Measurements from ENCODE around the gene STRIP2. TPM values are rescaled to one million over a fixed set of nuclear protein-coding genes. Genes with fewer than 3 reads are reported as not detected.

STRIP2 gene
- polyA plus RNA-seq, 1 donor from 2014 or later = 7.4 TPM

DNA sequence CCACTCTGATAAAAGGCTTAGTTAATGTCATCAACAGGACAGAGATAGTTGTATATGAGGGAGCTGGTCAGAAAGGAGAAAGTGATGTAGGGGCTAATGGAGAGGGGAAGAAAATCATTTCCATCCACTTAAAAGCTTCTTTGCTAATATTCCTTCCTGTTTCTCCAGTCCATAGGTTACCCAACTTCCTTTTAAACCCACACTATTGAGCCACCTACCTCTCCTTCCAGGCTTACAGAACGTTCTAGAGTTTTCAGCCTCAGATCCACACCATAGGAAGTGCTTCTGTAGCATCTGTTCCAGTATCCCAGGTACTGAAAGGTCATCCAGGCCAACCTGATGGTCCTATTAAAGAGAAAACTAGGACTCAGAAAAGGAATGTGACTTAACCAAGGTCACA, 28.2 kb downstream of the STRIP2 start:
- no peaks in the 10 kb centered on the region for H3K9me2 ChIP-seq (ENCODE audit: insufficient read depth, low read length)
- H3K36me3 ChIP-seq (ENCODE audit: insufficient read depth, low read length) = no peaks in the 10 kb centered on the region
- no peaks in the 10 kb centered on the region for H3K9me3 ChIP-seq (ENCODE audit: low read length)
- no peaks in the 10 kb centered on the region for H3F3A ChIP-seq (ENCODE audit: insufficient read depth, low read length, poor library complexity, severe bottlenecking)
- TF ChIP-seq MXI1 (conservative IDR thresholded peaks at IDR 0.05; ENCODE audit: poor library complexity, severe bottlenecking) = no peak
- no peak for TF ChIP-seq EZH2 (IDR thresholded peaks at IDR 0.05; ENCODE audit: borderline replicate concordance, insufficient read depth, low read length, poor library complexity, severe bottlenecking)
- TF ChIP-seq POLR2AphosphoS5 (IDR thresholded peaks at IDR 0.05) = no peak
- TF ChIP-seq RAD21 (conservative IDR thresholded peaks at IDR 0.05) = no peak
- TF ChIP-seq SMC3 (conservative IDR thresholded peaks at IDR 0.05; ENCODE audit: poor library complexity) = no peak
- TF ChIP-seq, protein P1, sequence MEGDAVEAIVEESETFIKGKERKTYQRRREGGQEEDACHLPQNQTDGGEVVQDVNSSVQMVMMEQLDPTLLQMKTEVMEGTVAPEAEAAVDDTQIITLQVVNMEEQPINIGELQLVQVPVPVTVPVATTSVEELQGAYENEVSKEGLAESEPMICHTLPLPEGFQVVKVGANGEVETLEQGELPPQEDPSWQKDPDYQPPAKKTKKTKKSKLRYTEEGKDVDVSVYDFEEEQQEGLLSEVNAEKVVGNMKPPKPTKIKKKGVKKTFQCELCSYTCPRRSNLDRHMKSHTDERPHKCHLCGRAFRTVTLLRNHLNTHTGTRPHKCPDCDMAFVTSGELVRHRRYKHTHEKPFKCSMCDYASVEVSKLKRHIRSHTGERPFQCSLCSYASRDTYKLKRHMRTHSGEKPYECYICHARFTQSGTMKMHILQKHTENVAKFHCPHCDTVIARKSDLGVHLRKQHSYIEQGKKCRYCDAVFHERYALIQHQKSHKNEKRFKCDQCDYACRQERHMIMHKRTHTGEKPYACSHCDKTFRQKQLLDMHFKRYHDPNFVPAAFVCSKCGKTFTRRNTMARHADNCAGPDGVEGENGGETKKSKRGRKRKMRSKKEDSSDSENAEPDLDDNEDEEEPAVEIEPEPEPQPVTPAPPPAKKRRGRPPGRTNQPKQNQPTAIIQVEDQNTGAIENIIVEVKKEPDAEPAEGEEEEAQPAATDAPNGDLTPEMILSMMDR (IDR thresholded peaks at IDR 0.05; ENCODE audit: poor library complexity, severe bottlenecking) = no peak
- TF ChIP-seq, protein P2, sequence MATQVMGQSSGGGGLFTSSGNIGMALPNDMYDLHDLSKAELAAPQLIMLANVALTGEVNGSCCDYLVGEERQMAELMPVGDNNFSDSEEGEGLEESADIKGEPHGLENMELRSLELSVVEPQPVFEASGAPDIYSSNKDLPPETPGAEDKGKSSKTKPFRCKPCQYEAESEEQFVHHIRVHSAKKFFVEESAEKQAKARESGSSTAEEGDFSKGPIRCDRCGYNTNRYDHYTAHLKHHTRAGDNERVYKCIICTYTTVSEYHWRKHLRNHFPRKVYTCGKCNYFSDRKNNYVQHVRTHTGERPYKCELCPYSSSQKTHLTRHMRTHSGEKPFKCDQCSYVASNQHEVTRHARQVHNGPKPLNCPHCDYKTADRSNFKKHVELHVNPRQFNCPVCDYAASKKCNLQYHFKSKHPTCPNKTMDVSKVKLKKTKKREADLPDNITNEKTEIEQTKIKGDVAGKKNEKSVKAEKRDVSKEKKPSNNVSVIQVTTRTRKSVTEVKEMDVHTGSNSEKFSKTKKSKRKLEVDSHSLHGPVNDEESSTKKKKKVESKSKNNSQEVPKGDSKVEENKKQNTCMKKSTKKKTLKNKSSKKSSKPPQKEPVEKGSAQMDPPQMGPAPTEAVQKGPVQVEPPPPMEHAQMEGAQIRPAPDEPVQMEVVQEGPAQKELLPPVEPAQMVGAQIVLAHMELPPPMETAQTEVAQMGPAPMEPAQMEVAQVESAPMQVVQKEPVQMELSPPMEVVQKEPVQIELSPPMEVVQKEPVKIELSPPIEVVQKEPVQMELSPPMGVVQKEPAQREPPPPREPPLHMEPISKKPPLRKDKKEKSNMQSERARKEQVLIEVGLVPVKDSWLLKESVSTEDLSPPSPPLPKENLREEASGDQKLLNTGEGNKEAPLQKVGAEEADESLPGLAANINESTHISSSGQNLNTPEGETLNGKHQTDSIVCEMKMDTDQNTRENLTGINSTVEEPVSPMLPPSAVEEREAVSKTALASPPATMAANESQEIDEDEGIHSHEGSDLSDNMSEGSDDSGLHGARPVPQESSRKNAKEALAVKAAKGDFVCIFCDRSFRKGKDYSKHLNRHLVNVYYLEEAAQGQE (IDR thresholded peaks at IDR 0.05; ENCODE audit: borderline replicate concordance) = no peak
- TF ChIP-seq TAF1 (IDR thresholded peaks at IDR 0.05; ENCODE audit: low read depth) = no peak
- no peak for TF ChIP-seq EP300 (conservative IDR thresholded peaks at IDR 0.05; ENCODE audit: poor library complexity, severe bottlenecking)
- no peak overlapping the region for H2AFZ ChIP-seq (ENCODE audit: low read depth, low read length)
- no peak overlapping the region for H3K4me3 ChIP-seq (ENCODE audit: low read length)
- H3K27ac ChIP-seq (ENCODE audit: low read length) = no peak overlapping the region
- H3K27me3 ChIP-seq (ENCODE audit: insufficient read depth, low read depth, low read length) = no peaks in the 10 kb centered on the region
- H3K79me2 ChIP-seq (replicated peaks; ENCODE audit: insufficient read depth, low read length) = no peaks in the 10 kb centered on the region
- H4K20me1 ChIP-seq (ENCODE audit: insufficient read depth) = no peaks in the 10 kb centered on the region
- no peak overlapping the region for H3K4me2 ChIP-seq (ENCODE audit: low read length)
- H3K9ac ChIP-seq (ENCODE audit: low read length) = no peak overlapping the region

DNA sequence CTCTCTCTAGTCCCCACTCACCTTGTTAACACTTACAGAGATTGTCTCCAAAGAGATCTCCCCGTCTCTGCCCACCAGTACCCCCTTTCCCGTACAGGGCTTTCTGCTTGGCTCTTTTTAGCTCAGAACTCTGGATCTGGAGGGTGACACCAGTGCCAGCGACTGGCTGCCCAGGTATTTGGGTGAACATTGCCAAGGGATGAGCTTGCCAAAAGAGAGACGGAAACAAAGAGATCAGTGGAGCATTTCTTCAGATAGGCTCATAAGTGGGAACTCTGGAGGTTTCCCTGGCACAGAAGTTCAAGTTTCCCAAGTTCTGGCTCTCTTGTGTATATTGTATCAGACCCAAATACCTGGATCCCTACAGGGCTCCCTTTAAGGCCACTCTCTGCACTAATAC, 30.0 kb downstream of the STRIP2 start:
- Histone ChIP-seq H3K79me2 (replicated peaks; ENCODE audit: insufficient read depth, low read length) (no peaks in the 10 kb centered on the region), H3K9me3 (ENCODE audit: low read length) (no peaks in the 10 kb centered on the region), H3K27me3 (ENCODE audit: insufficient read depth, low read depth, low read length) (no peaks in the 10 kb centered on the region), H3K4me2 (ENCODE audit: low read length) (no peak overlapping the region), H2AFZ (ENCODE audit: low read depth, low read length) (no peak overlapping the region), H3K27ac (ENCODE audit: low read length) (no peak overlapping the region), H3K4me3 (ENCODE audit: low read length) (no peak overlapping the region), H4K20me1 (ENCODE audit: insufficient read depth) (no peaks in the 10 kb centered on the region), H3K9me2 (ENCODE audit: insufficient read depth, low read length) (no peaks in the 10 kb centered on the region), H3K9ac (ENCODE audit: low read length) (no peak overlapping the region), H3F3A (ENCODE audit: insufficient read depth, low read length, poor library complexity, severe bottlenecking) (no peaks in the 10 kb centered on the region), H3K36me3 (ENCODE audit: insufficient read depth, low read length) (no peaks in the 10 kb centered on the region)
- TF ChIP-seq RAD21 (conservative IDR thresholded peaks at IDR 0.05) = no peak
- TF ChIP-seq SMC3 (conservative IDR thresholded peaks at IDR 0.05; ENCODE audit: poor library complexity) = no peak
- TF ChIP-seq, protein P2 (IDR thresholded peaks at IDR 0.05; ENCODE audit: borderline replicate concordance) = no peak
- TF ChIP-seq POLR2AphosphoS5 (IDR thresholded peaks at IDR 0.05) = no peak
- TF ChIP-seq TAF1 (IDR thresholded peaks at IDR 0.05; ENCODE audit: low read depth) = no peak
- TF ChIP-seq EP300 (conservative IDR thresholded peaks at IDR 0.05; ENCODE audit: poor library complexity, severe bottlenecking) = no peak
- no peak for TF ChIP-seq EZH2 (IDR thresholded peaks at IDR 0.05; ENCODE audit: borderline replicate concordance, insufficient read depth, low read length, poor library complexity, severe bottlenecking)
- no peak for TF ChIP-seq MXI1 (conservative IDR thresholded peaks at IDR 0.05; ENCODE audit: poor library complexity, severe bottlenecking)
- TF ChIP-seq, protein P1 (IDR thresholded peaks at IDR 0.05; ENCODE audit: poor library complexity, severe bottlenecking) = no peak

Measured in neural cell (in vitro differentiated cells).